OCI-LY3 (cell line): ENCODE data around the gene NYNRIN.

ENCODE experiments used
- EZH2phosphoT487 ChIP-seq: fragments of 200-600 bp; shearing (Covaris generic); IDR thresholded peaks from 2 replicates; pipeline ENCODE4 v1.6.1; 2018; ENCODE audit warnings: antibody characterized with exemption, mixed run types, low read depth
- TF ChIP-seq, protein P1 (sequence below): fragments of 200-600, 300-600 bp; sonication (generic); IDR thresholded peaks from 2 replicates; pipeline ENCODE4 v1.5.1; 2014; ENCODE audit warnings: antibody characterized with exemption, low read length, low read depth

GRCh38 chr14:24355009-24355408 is 43.8 kb upstream of the NYNRIN start:
- TF ChIP-seq, protein P1, sequence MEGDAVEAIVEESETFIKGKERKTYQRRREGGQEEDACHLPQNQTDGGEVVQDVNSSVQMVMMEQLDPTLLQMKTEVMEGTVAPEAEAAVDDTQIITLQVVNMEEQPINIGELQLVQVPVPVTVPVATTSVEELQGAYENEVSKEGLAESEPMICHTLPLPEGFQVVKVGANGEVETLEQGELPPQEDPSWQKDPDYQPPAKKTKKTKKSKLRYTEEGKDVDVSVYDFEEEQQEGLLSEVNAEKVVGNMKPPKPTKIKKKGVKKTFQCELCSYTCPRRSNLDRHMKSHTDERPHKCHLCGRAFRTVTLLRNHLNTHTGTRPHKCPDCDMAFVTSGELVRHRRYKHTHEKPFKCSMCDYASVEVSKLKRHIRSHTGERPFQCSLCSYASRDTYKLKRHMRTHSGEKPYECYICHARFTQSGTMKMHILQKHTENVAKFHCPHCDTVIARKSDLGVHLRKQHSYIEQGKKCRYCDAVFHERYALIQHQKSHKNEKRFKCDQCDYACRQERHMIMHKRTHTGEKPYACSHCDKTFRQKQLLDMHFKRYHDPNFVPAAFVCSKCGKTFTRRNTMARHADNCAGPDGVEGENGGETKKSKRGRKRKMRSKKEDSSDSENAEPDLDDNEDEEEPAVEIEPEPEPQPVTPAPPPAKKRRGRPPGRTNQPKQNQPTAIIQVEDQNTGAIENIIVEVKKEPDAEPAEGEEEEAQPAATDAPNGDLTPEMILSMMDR: no peak
- TF ChIP-seq EZH2phosphoT487: no peak
